CD4-positive, alpha-beta T cell (primary cell): ENCODE measurements around the gene IFI30. TPM values are rescaled to one million over a fixed set of nuclear protein-coding genes. Genes with fewer than 3 reads are reported as not detected.
A peak's percentile ranks its signal among the peaks of the same experiment; 100 is the strongest.

ENCODE experiments used
- ATAC-seq: fragments of 200-7000 bp; cut with Tn5 transposase; one replicate; pipeline ENCODE4 v1.10.0; 2022; ENCODE audit warnings: mild to moderate bottlenecking; ENCODE audit not compliant: poor library complexity
- CTCF ChIA-PET: fragments of 350-600 bp; sonication (Branson Sonifier 250); formaldehyde crosslinking; loops from one replicate; lab custom pipeline; 2021; ENCODE audit warnings: antibody characterized with exemption, inconsistent platforms; lab: Charles Lee
- POLR2A ChIA-PET: fragments of 350-600 bp; sonication (Branson Sonifier 250); formaldehyde crosslinking; loops from one replicate; lab custom pipeline; 2021; ENCODE audit warnings: antibody characterized with exemption, inconsistent platforms; lab: Charles Lee
- DNase-seq, 14 experiments: peaks; one replicate each; pipeline ENCODE4 v3.0.0-alpha.2; 2013 to 2020; ENCODE audit warnings: mixed read lengths in 2 of 14
- H3K27ac ChIP-seq, 2 donors: one replicate each; pipeline versions ENCODE4 v1.5.1 to v1.7.0; 2013; ENCODE audit warnings: low read length in 2 of 2, low read depth in 1 of 2, mild to moderate bottlenecking in 1 of 2
- H3K27me3 ChIP-seq, 2 experiments: 1 replicate in 1 of 2; 2 replicates in 1 of 2; pipeline versions ENCODE4 v1.6.1 to v1.7.0; 2013; ENCODE audit warnings: low read length in 2 of 2, control low read depth in 1 of 2, mild to moderate bottlenecking in 1 of 2, moderate library complexity in 1 of 2; ENCODE audit not compliant: insufficient read depth in 2 of 2, control insufficient read depth in 1 of 2
- H3K36me3 ChIP-seq: one replicate; pipeline ENCODE4 v1.6.1; 2013; ENCODE audit warnings: low read length, control low read depth; ENCODE audit not compliant: insufficient read depth
- H3K4me1 ChIP-seq: one replicate; pipeline ENCODE4 v1.6.1; 2013; ENCODE audit warnings: low read length, control low read depth; ENCODE audit not compliant: insufficient read depth
- H3K4me3 ChIP-seq: one replicate; pipeline ENCODE4 v1.5.1; 2013; ENCODE audit warnings: mild to moderate bottlenecking, low read length, moderate library complexity
- H3K9me3 ChIP-seq, 2 experiments: 1 replicate in 1 of 2; 2 replicates in 1 of 2; pipeline versions ENCODE4 v1.6.1 to v1.7.0; 2013; ENCODE audit warnings: low read length in 2 of 2, mild to moderate bottlenecking in 2 of 2, control low read depth in 1 of 2, moderate library complexity in 1 of 2; ENCODE audit not compliant: control insufficient read depth in 1 of 2, insufficient read depth in 1 of 2
- H3K27ac Mint-ChIP-seq: one replicate; pipeline ENCODE4 v1.8.0; 2020; ENCODE audit warnings: mixed read lengths
- H3K27me3 Mint-ChIP-seq: one replicate; pipeline ENCODE4 v1.8.0; 2021; ENCODE audit warnings: mixed read lengths
- H3K36me3 Mint-ChIP-seq: one replicate; pipeline ENCODE4 v1.8.0; 2021; ENCODE audit warnings: low read depth, mixed read lengths
- H3K4me1 Mint-ChIP-seq: one replicate; pipeline ENCODE4 v1.8.0; 2021; ENCODE audit warnings: low read depth, mixed read lengths
- H3K4me3 Mint-ChIP-seq: one replicate; pipeline ENCODE4 v1.8.0; 2020; ENCODE audit warnings: mild to moderate bottlenecking, mixed read lengths
- H3K9me3 Mint-ChIP-seq: one replicate; pipeline ENCODE4 v1.8.0; 2020; ENCODE audit warnings: mixed read lengths
- CTCF ChIP-seq: fragments of 200-600 bp; IDR thresholded peaks from one replicate; pipeline ENCODE4 v1.8.0; 2022; ENCODE audit warnings: antibody characterized with exemption, mild to moderate bottlenecking
- intact Hi-C, 2 experiments: fragments of 100-400 bp; cut with DNase I in 1 of 2; cut with micrococcal nuclease in 1 of 2; formaldehyde crosslinking; loops; one replicate each; pipeline versions ENCODE4 v1.15.1 to v1.9.0; 2023 to 2025; cut with DNase I, micrococcal nuclease
- total RNA-seq, 174 experiments: library from RNA in 2 of 174; stranded (reverse) in 2 of 174; gene quantifications; one replicate each; pipeline ENCODE4 v1.2.3 and lab custom pipeline; 2021 to 2026

IFI30 gene
- total RNA-seq, 2 experiments from 2014 or later: 10.6 to 10.7 TPM

- H3K27ac Mint-ChIP-seq: no peak overlapping the region
- H3K27me3 Mint-ChIP-seq: no peaks in the 10 kb centered on the region
- no peak for TF ChIP-seq CTCF
- ChIA-PET CTCF (no interaction called here), POLR2A (no interaction called here)
- Histone ChIP-seq H3K27ac (no peak overlapping the region), H3K27me3 (no peaks in the 10 kb centered on the region), H3K4me1 (peaks cover 29% of the 10 kb centered on the region), H3K9me3 (no peaks in the 10 kb centered on the region), H3K4me3 (no peak overlapping the region), H3K36me3 (peaks cover 36% of the 10 kb centered on the region)
- intact Hi-C loops: no loop called here
- no peaks in the 10 kb centered on the region for H3K9me3 Mint-ChIP-seq
- H3K4me1 Mint-ChIP-seq: peaks cover 34% of the 10 kb centered on the region
- DNase-seq: no peak
- no peak for ATAC-seq
- H3K36me3 Mint-ChIP-seq: peaks cover 54% of the 10 kb centered on the region
- peak overlapping the region; percentile 45 for H3K4me3 Mint-ChIP-seq
Measured at GRCh38 chr19:18198374-18198773, 24.8 kb downstream of the IFI30 start.

- Mint-ChIP-seq H3K36me3 (peaks cover 51% of the 10 kb centered on the region), H3K4me1 (peaks cover 22% of the 10 kb centered on the region), H3K27me3 (no peaks in the 10 kb centered on the region), H3K27ac (peak overlapping the region; percentile 49), H3K4me3 (peak overlapping the region; percentile 96), H3K9me3 (no peaks in the 10 kb centered on the region)
- no peaks in the 10 kb centered on the region for H3K9me3 ChIP-seq
- H3K36me3 ChIP-seq: peaks cover 20% of the 10 kb centered on the region
- no peak for DNase-seq
- ChIA-PET CTCF (interaction anchor here (1.0 to 3.8 kb wide), 2 partner anchors 10 to 28 kb away, joined by 4 to 21 read pairs; partner anchors contain the start of gene MPV17L2), POLR2A (interaction anchor here (0.9 kb wide), 1 partner anchor 79 kb away, joined by 3 read pairs; the partner anchor contains the start of gene JUND)
- TF ChIP-seq CTCF: no peak
- intact Hi-C loops: loop anchor here in 1 of 2 experiments (2.0 to 5.0 kb wide), 3 partner anchors 50 to 630 kb away; partner anchors contain the start of gene UPF1
- ATAC-seq: no peak
- H3K27ac ChIP-seq: no peak overlapping the region
- H3K4me1 ChIP-seq: peaks cover 29% of the 10 kb centered on the region
- H3K4me3 ChIP-seq: no peak overlapping the region
- H3K27me3 ChIP-seq: no peaks in the 10 kb centered on the region
Measured at GRCh38 chr19:18202397-18202777, 28.8 kb downstream of the IFI30 start.

GRCh38 chr19:18202778-18203407 is 29.3 kb downstream of the IFI30 start:
- peak overlapping the region; percentile 96 for H3K4me3 Mint-ChIP-seq
- ATAC-seq (no peak), DNase-seq (peak in 7 of 14 experiments; percentile 21 to 63 (median 40))
- H3K4me1 Mint-ChIP-seq: peaks cover 22% of the 10 kb centered on the region
- no peaks in the 10 kb centered on the region for H3K9me3 Mint-ChIP-seq
- H3K9me3 ChIP-seq: no peaks in the 10 kb centered on the region
- H3K27me3 ChIP-seq: no peaks in the 10 kb centered on the region
- H3K27ac ChIP-seq: no peak overlapping the region
- peak overlapping the region; percentile 89 for H3K4me3 ChIP-seq
- ChIA-PET CTCF (interaction anchor here (0.6 to 3.8 kb wide), 4 partner anchors 10 to 67 kb away, joined by 3 to 21 read pairs (median 12); partner anchors contain the start of gene MPV17L2), POLR2A (interaction anchor here (1.2 to 3.6 kb wide), 10 partner anchors 8 to 112 kb away, joined by 3 to 67 read pairs (median 6); partner anchors contain the start of genes JUND, MAST3, MPV17L2 and PIK3R2)
- peak overlapping the region; percentile 91 for H3K27ac Mint-ChIP-seq
- H3K4me1 ChIP-seq: peaks cover 29% of the 10 kb centered on the region
- peaks cover 15% of the 10 kb centered on the region for H3K36me3 ChIP-seq
- H3K36me3 Mint-ChIP-seq: peaks cover 49% of the 10 kb centered on the region
- no peaks in the 10 kb centered on the region for H3K27me3 Mint-ChIP-seq
- intact Hi-C loops: loop anchor here in 1 of 2 experiments (2.0 to 5.0 kb wide), 3 partner anchors 50 to 629 kb away; partner anchors contain the start of gene UPF1
- peak; percentile 53 for TF ChIP-seq CTCF
